SU-DHL-6 (cell line): ENCODE measurements around the gene CDH22.

Source experiments
- EZH2phosphoT487 ChIP-seq: fragments of 200-600 bp; sonication (generic), shearing (Covaris generic); conservative IDR thresholded peaks from 2 replicates; pipeline ENCODE4 v1.6.1; 2018; ENCODE audit warnings: mild to moderate bottlenecking, antibody characterized with exemption, low read length, moderate library complexity, mixed read lengths
- TF ChIP-seq, protein P1 (sequence below): fragments of 200-600 bp; sonication (generic); IDR thresholded peaks from one replicate; pipeline ENCODE4 v1.5.1; 2017; ENCODE audit warnings: antibody characterized with exemption, mild to moderate bottlenecking, low read length, moderate library complexity; ENCODE audit not compliant: insufficient read depth, poor library complexity, severe bottlenecking

DNA sequence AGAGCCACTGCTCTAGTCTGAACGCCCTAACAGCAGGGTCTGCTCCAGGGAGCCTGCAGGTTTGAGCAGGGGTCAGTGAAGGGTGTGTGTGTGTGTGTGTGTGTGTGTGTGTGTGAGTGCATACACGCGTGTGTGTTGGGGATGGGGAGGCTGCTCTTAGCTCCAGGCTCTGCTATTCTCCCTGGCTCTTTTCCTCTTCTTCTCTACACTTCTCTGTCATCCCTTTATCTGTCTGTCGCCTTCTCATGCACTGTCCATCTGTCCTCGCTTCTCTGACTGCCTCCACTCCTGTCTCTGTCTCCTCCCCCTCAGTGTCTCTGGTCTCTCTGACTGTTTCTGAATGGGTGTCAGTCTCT lies 3.4 kb upstream of the CDH22 start:
- TF ChIP-seq, protein P1, sequence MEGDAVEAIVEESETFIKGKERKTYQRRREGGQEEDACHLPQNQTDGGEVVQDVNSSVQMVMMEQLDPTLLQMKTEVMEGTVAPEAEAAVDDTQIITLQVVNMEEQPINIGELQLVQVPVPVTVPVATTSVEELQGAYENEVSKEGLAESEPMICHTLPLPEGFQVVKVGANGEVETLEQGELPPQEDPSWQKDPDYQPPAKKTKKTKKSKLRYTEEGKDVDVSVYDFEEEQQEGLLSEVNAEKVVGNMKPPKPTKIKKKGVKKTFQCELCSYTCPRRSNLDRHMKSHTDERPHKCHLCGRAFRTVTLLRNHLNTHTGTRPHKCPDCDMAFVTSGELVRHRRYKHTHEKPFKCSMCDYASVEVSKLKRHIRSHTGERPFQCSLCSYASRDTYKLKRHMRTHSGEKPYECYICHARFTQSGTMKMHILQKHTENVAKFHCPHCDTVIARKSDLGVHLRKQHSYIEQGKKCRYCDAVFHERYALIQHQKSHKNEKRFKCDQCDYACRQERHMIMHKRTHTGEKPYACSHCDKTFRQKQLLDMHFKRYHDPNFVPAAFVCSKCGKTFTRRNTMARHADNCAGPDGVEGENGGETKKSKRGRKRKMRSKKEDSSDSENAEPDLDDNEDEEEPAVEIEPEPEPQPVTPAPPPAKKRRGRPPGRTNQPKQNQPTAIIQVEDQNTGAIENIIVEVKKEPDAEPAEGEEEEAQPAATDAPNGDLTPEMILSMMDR = no peak
- TF ChIP-seq EZH2phosphoT487 = no peak
